ENCODE results near the gene MTTP.
A peak's percentile ranks its signal among the peaks of the same experiment; 100 is the strongest.
"Not testable (repeated sequence)": the region's sequence is repeated elsewhere in the genome, so short reads cannot be mapped to it uniquely, and the experiment has no call there.

MTTP gene

GRCh38 chr4:99574530-99575324, at the start of gene MTTP:
Gene MTTP (plus strand): TSS chr4:99574824. CDS start chr4:99574910, 86 bp downstream.
- no peak for FAIRE-seq

- FAIRE-seq: no peak
Measured at GRCh38 chr4:99529228-99529627, 45.4 kb upstream of the MTTP start.

- FAIRE-seq: no peak
Measured at GRCh38 chr4:99529956-99530355, 44.7 kb upstream of the MTTP start.

- not testable (repeated sequence) for FAIRE-seq
Measured at GRCh38 chr4:99534699-99535098, 39.9 kb upstream of the MTTP start.

- FAIRE-seq: no peak
Measured at GRCh38 chr4:99536271-99536670, 38.4 kb upstream of the MTTP start.

- no peak for FAIRE-seq
Measured at GRCh38 chr4:99536848-99537247, 37.8 kb upstream of the MTTP start.

GRCh38 chr4:99537674-99538073, 37.0 kb upstream of the MTTP start:
- no peak for FAIRE-seq

- no peak for FAIRE-seq
Measured at GRCh38 chr4:99540277-99540939, 34.2 kb upstream of the MTTP start.

- FAIRE-seq: no peak
Measured at GRCh38 chr4:99552872-99553271, 21.8 kb upstream of the MTTP start.

GRCh38 chr4:99563310-99564186, 11.1 kb upstream of the MTTP start, which contains the start of gene TRMT10A:
Gene TRMT10A (minus strand): TSS chr4:99564039. CDS start chr4:99559338, 4,701 bp downstream.
- peak; percentile 85 for FAIRE-seq

- FAIRE-seq: no peak
Measured at GRCh38 chr4:99564921-99565320, 9.7 kb upstream of the MTTP start.

GRCh38 chr4:99571883-99572282, 2.7 kb upstream of the MTTP start:
- FAIRE-seq: peak; percentile 68

GRCh38 chr4:99572527-99573240, 1.9 kb upstream of the MTTP start:
- FAIRE-seq: no peak

- no peak for FAIRE-seq
Measured at GRCh38 chr4:99573735-99574368, 772 bp upstream of the MTTP start.

GRCh38 chr4:99578714-99579113, 4.1 kb downstream of the MTTP start:
- no peak for FAIRE-seq

GRCh38 chr4:99585516-99585915, 10.9 kb downstream of the MTTP start:
- no peak for FAIRE-seq

- no peak for FAIRE-seq
Measured at GRCh38 chr4:99586322-99586721, 11.7 kb downstream of the MTTP start.

GRCh38 chr4:99586797-99587196, 12.2 kb downstream of the MTTP start:
- FAIRE-seq: peak; percentile 28

GRCh38 chr4:99587309-99587708, 12.7 kb downstream of the MTTP start:
- FAIRE-seq: no peak

GRCh38 chr4:99587803-99588202, 13.2 kb downstream of the MTTP start:
- FAIRE-seq: no peak

GRCh38 chr4:99591757-99592156, 17.1 kb downstream of the MTTP start:
- FAIRE-seq: no peak
